SK-MEL-5 (cell line): ENCODE results near the gene MLLT3. TPM values are rescaled to one million over a fixed set of nuclear protein-coding genes. Genes with fewer than 3 reads are reported as not detected.
"Not testable (repeated sequence)": the region's sequence is repeated elsewhere in the genome, so short reads cannot be mapped to it uniquely, and the experiment has no call there.

ENCODE experiments used
- DNase-seq: peaks from one replicate; pipeline ENCODE4 v3.0.0-alpha.2; 2016; ENCODE audit warnings: low read depth, low spot score
- in situ Hi-C: cut with HindIII; loops from 2 replicates; pipeline ENCODE4 v1.10.0; 2016; ENCODE audit warnings: low sequenced_read_pairs, high pct_unique_total_duplicates, low pct_unique_long_range_greater_than_20kb
- total RNA-seq: library from RNA; depleted of rRNA; stranded (reverse); fragments of >200 nt; shearing (Covaris generic); gene quantifications from 2 replicates; pipeline ENCODE4 v1.2.3, GENCODE V29; 2014

MLLT3 gene
- total RNA-seq, 1 experiment from 2014 or later: 24.2 TPM

DNA sequence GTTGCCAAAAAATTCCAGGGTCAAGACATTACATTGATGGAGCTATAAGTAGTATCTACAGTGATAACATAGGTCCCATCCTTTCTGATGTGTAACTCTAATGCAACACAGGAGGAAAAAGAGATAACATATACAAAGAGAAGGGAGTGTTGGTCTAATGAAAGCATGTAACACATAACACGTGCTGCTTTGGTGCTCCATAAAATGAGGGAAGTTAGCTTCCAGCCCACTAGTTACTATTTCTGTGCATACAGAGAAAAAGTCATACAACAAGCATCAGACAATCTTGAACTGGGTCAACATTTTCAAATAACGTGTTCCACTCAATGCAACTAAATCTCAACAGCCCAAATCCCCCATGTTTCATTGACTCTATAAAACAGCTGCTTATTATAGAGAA lies 11.7 kb downstream of the MLLT3 start:
- in situ Hi-C loops: no loop called here
- DNase-seq: no peak

GRCh38 chr9:20608582-20608981 lies 13.7 kb downstream of the MLLT3 start:
- in situ Hi-C loops: no loop called here
- no peak for DNase-seq

- in situ Hi-C loops: no loop called here
These were observed 15.6 kb downstream of the MLLT3 start for GRCh38 chr9:20606652-20607051.

DNA sequence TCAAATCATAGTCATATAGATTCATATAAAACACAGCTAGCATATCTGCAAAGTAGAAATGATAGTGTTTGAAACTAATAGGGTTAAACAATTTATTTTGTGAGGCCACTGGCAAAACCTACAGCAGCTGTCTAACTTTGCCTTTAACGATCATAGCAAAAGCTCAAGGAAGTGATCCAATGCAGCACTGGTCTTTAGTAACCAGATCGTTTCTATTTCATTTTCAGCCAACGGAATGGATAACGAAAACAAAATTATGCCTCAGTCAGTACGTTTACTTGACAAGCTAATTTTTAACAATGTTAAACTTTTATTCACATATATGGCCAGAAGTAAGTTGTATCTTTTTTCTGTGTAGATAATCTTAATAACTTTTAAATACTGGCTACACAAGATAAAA lies 17.7 kb downstream of the MLLT3 start:
- no peak for DNase-seq
- in situ Hi-C loops: no loop called here

More at GRCh38 chr9:20606652-20607051, 15.6 kb downstream of the MLLT3 start:
- DNase-seq: no peak

DNA sequence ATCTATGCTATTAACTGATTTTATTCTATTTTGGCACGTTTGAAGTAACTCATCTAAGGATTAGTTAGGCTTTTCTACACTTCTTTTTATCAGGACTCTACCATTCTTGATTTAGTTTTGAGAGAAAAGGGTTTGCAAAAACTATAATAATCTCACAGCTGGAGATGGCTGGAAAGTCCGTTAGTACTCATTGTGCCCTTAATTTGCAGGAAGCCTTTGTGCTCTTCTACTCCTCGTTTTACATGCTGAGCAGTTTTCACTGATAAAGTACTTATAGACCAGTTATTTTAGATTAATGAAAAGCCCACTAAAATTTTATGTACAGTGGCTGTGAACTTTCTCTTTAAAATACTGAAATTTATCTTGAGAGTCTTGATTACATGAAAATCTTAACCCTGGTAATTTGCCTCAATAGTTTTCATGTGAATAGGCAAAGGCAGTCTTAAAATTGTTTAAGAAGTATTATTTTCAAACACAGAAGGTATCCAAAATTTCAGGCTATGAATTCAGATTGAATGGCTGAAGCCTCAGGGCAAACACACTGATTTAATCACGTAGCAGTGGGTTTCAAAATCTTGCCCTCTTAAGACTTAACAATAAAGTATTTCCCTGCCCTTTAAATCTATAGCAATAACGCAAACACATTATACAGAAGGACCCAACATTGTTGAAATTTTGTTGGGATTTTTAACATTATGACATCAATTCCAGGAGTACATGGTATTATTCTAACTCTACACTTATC lies 18.6 kb downstream of the MLLT3 start:
- DNase-seq: no peak
- in situ Hi-C loops: no loop called here

DNA sequence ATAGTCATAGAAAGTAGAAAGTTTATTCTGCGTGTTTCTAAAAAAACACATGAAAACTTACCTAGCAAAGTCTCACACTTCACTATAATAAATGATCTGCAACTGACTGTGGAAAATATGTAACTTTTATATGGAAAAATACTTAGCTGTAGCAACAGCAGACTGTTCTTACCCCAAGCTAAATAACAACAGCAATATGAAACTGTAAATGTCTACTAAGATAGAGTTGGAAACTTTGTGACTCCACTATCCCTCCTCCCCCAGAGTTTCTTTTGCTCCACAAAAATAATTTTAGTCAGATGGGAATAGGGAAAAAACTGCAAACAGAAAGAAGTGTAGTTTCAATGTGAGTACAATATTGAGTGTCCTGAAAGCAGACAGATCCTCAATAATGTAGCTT lies 21.0 kb downstream of the MLLT3 start:
- DNase-seq: no peak
- in situ Hi-C loops: no loop called here

DNA sequence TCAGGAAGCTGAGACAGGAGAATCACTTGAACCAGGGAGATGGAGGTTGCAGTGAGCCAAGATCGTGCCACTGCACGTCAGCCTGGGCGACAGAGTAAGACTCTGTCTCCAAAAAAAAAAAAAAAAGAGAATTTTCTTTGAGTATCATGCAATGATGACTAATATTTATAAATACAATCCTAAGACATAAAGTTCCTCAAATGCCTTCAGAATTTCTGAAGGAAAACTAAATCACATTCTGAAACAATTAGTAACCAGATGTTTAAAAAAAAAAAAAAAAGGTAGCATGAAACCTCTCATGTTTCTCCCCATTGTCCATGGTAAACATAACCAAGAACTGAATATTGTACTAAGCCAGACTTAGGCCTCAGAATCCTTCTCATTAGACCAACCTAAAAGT lies 23.1 kb downstream of the MLLT3 start:
- DNase-seq: no peak
- in situ Hi-C loops: loop anchor here (25.0 kb wide), 1 partner anchor 237 kb away; no protein-coding TSS in a partner anchor

DNA sequence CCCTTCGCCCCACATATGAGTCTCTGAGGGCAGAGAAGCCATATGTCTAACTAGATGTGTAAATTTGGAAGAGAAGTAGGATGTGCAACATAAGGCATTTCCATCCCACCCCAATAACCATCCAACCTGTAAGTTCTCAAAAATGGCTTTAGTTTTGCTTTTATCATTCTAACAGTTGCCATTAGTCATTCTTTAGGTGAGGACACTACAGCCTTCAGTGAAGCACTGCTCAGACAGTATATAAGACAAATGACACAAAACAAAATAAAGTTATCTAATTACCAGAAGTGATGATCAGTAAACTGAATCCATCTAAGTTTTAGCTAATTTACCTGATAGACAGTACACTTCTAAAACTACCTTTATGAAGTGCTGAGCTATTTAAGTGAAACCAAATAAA lies 23.9 kb downstream of the MLLT3 start:
- in situ Hi-C loops: loop anchor here (25.0 kb wide), 1 partner anchor 236 kb away; no protein-coding TSS in a partner anchor
- DNase-seq: no peak

DNA sequence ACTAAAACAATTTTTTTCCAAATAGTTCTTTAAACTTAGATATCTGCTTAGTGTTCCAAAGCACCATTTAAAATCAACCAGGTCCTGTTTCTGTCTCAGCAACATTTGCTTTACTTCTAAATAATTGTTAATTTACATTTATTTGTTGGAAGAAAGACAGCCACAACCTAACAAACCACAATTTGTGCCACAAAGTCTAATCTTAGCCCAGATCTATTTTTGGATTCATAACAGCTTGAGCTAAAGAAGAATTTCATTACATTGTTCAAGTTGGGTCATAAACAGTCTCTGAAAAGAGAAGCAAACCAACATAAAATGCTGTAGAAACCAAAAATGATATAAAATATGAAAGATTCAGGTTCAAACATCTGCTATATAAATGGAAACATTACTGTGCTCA lies 24.4 kb downstream of the MLLT3 start:
- in situ Hi-C loops: loop anchor here (25.0 kb wide), 1 partner anchor 236 kb away; no protein-coding TSS in a partner anchor
- DNase-seq: no peak

DNA sequence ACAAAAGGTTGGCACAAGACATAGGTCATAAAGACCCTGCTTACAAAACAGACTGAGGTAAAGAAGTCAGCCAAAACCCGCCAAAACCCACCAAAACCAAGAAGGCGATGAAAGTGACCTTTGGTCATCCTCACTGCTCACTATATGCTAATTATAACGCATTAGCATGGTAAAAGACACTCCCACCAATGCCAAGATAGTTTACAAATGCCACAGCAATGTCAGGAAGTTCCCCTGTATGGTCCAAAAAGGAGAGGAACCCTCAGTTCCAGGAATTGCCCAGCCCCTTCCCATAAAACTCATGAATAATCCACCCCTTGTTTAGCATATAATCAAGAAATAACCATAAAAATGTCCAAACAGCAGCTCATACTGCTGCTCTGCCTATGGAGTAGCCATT lies 27.7 kb downstream of the MLLT3 start:
- DNase-seq: no peak
- in situ Hi-C loops: loop anchor here (25.0 kb wide), 1 partner anchor 232 kb away; no protein-coding TSS in a partner anchor

DNA sequence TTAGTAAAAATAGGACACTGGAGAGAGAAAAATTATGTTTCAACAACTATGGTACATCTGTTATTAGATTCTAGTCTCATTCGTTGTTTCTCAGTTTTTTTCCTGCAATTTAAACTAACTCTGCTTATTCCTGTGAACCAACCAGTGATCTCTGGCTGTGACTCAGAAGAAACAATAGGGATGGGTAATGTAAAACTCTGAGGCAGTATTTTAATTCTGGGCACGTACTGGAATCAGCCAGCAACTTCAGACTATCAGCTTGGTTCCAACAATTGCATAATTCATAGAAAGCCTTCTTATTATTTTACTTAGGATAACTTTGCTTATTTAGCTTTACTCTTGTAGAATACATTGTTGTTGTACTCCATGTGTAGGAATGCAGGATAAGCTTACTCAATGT lies 28.8 kb downstream of the MLLT3 start:
- in situ Hi-C loops: loop anchor here (25.0 kb wide), 1 partner anchor 231 kb away; no protein-coding TSS in a partner anchor
- no peak for DNase-seq

DNA sequence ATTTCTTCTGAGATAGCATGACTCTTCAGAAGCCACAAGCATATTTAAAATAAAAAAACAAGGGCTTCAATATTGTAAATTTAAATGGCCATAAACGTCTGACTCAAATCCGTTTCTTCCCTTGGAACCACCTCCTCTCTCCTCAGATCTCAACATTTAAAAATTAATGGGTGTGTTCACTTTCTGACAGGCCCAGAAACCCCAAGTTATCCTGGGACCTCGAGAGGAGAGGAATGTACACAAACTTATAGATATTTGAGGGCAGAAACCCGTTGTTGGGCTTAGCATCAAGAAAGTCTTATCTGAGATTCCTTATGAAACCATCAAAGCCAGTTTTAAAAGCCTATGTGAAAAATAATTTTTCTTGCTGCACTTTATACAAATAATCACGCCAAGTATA lies 29.2 kb downstream of the MLLT3 start:
- in situ Hi-C loops: loop anchor here (25.0 kb wide), 1 partner anchor 231 kb away; no protein-coding TSS in a partner anchor
- DNase-seq: no peak

DNA sequence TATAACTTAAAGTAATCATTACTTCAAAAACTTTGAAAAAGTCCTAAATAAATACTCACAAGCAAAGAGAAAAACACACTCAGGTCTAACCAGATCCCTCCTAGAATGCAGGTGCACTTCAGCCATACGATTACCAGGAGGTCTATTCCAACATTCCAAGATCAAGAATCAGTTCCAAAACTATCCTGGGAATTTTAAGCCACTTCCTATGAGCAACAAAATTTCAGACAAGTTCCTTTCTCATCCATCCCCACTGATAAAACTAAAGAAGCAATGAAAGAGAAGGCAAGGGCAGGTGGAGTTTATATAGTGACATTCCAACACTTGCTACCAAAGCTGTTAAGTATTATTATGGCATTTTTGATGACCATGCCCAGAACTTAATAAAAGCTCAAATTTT lies 29.6 kb downstream of the MLLT3 start:
- in situ Hi-C loops: loop anchor here (25.0 kb wide), 1 partner anchor 230 kb away; no protein-coding TSS in a partner anchor
- DNase-seq: no peak

DNA sequence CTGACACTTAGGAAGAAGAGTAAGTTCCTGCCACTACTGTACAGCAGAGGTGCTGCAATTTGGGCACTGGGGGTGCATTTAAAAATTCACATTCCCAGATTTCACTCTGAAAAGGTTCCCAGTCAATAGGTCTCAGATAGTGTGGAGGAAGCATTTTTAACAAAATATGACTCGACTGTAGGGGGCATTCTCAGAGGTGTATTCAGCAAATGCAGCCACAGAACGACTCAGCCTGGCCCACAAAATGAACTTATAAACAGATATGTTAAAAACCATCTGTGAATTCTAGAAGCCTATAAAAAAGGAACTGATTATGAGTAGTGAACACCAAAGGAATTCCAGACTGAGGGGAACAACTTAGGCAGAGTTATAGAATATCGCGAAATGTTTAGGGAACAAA lies 31.1 kb downstream of the MLLT3 start:
- in situ Hi-C loops: loop anchor here (25.0 kb wide), 1 partner anchor 229 kb away; no protein-coding TSS in a partner anchor
- no peak for DNase-seq

- no peak for DNase-seq
- in situ Hi-C loops: loop anchor here (25.0 kb wide), 1 partner anchor 223 kb away; no protein-coding TSS in a partner anchor
These were observed 37.2 kb downstream of the MLLT3 start for GRCh38 chr9:20584968-20585643.

DNA sequence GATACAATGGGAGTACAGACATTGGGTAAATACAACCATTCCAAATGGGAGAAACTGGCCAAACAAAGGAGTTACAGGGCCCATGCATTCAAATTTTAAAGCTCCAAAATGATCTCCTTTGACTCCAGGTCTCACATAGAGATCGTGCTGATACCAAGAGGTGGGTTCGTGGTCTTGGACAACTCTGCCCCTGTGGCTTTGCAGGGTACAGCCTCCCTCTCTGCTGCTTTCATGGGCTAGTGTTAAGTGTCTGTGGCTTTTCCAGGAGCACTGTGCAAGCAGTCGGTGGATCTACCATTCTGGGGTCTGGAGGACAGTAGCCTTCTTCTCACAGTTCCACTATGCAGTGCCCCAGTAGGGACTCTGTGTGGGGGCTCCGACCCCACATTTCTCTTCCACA lies 39.2 kb downstream of the MLLT3 start:
- in situ Hi-C loops: loop anchor here (25.0 kb wide), 1 partner anchor 221 kb away; no protein-coding TSS in a partner anchor
- not testable (repeated sequence) for DNase-seq

- in situ Hi-C loops: loop anchor here (25.0 kb wide), 1 partner anchor 220 kb away; no protein-coding TSS in a partner anchor
These were observed 40.1 kb downstream of the MLLT3 start for GRCh38 chr9:20582150-20582549.

GRCh38 chr9:20580673-20581072 lies 41.6 kb downstream of the MLLT3 start:
- in situ Hi-C loops: loop anchor here (25.0 kb wide), 1 partner anchor 218 kb away; no protein-coding TSS in a partner anchor
- no peak for DNase-seq

More at GRCh38 chr9:20582150-20582549, 40.1 kb downstream of the MLLT3 start:
- no peak for DNase-seq
